ENCODE data around the gene RDH5.

DNA sequence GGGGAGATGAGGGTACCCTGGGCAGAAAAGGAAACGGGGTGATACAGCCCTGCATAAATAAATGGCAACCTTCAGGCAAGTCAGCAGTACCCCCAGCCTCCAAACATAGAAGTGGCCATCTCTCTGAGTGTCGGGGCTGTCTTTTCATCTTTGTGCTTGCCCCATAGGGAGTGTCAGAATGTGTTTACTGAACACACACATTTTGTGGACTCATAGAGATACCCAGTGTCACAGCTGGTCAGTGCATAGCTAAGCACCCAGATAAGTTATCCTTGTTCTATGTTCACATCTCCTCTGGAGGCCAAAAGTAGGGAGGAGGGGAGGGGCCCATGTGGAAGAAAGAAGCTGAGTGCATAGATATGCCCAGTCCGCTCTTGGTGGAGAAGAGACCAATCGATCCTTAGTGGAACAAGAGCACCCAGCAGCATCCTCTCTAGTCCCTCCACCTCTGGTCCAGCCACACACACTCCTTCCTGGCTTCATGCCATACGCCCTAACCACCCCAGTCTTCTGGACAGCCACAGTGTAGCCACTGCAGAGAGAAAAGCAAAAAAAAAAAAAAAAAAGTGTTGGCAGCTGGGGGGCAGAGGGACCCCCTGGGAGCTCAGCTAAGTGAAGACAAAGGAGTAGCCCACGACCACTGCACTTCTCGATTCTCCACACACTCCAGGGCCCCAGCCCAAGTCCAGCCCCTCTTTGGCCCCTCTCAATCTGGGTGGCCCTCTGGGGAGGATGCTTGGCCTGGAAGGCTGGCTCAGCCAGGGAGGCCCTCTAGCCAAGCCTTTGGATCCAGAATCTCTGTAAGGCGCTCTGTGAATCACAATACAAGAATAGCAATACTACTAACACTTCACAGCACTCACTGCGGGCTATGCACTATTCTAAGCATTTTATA is 15.1 kb upstream of the RDH5 start:
- TF ChIP-seq, protein P1, sequence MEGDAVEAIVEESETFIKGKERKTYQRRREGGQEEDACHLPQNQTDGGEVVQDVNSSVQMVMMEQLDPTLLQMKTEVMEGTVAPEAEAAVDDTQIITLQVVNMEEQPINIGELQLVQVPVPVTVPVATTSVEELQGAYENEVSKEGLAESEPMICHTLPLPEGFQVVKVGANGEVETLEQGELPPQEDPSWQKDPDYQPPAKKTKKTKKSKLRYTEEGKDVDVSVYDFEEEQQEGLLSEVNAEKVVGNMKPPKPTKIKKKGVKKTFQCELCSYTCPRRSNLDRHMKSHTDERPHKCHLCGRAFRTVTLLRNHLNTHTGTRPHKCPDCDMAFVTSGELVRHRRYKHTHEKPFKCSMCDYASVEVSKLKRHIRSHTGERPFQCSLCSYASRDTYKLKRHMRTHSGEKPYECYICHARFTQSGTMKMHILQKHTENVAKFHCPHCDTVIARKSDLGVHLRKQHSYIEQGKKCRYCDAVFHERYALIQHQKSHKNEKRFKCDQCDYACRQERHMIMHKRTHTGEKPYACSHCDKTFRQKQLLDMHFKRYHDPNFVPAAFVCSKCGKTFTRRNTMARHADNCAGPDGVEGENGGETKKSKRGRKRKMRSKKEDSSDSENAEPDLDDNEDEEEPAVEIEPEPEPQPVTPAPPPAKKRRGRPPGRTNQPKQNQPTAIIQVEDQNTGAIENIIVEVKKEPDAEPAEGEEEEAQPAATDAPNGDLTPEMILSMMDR (IDR thresholded peaks at IDR 0.05 in 2 of 3, conservative IDR thresholded peaks at IDR 0.05 in 1 of 3; ENCODE audit: borderline replicate concordance in 1 of 3, insufficient read depth in 1 of 3, low read depth in 2 of 3, low read length in 2 of 3): no peak
- TF ChIP-seq JUND (IDR thresholded peaks at IDR 0.05) (no peak), YY1 (IDR thresholded peaks at IDR 0.05; ENCODE audit: extremely low read depth, insufficient replicate concordance, low read depth, low read length) (no peak), POLR2A (IDR thresholded peaks at IDR 0.05; ENCODE audit: borderline replicate concordance, extremely low read depth, insufficient read depth, insufficient read length) (no peak), ELF1 (IDR thresholded peaks at IDR 0.05; ENCODE audit: borderline replicate concordance, low read depth) (no peak), TCF7L2 (IDR thresholded peaks at IDR 0.05; ENCODE audit: borderline replicate concordance, extremely low read depth, insufficient read depth, insufficient read length) (no peak), CEBPB (IDR thresholded peaks at IDR 0.05; ENCODE audit: low read depth) (no peak), ZNF274 (IDR thresholded peaks at IDR 0.05; ENCODE audit: low read depth, low read length) (no peak), RAD21 (IDR thresholded peaks at IDR 0.05; ENCODE audit: low read depth) (no peak), EZH2phosphoT487 (IDR thresholded peaks at IDR 0.05; ENCODE audit: borderline replicate concordance) (no peak)
- TF ChIP-seq, protein P2, sequence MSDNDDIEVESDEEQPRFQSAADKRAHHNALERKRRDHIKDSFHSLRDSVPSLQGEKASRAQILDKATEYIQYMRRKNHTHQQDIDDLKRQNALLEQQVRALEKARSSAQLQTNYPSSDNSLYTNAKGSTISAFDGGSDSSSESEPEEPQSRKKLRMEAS (IDR thresholded peaks at IDR 0.05): no peak
- TF ChIP-seq, protein P3, sequence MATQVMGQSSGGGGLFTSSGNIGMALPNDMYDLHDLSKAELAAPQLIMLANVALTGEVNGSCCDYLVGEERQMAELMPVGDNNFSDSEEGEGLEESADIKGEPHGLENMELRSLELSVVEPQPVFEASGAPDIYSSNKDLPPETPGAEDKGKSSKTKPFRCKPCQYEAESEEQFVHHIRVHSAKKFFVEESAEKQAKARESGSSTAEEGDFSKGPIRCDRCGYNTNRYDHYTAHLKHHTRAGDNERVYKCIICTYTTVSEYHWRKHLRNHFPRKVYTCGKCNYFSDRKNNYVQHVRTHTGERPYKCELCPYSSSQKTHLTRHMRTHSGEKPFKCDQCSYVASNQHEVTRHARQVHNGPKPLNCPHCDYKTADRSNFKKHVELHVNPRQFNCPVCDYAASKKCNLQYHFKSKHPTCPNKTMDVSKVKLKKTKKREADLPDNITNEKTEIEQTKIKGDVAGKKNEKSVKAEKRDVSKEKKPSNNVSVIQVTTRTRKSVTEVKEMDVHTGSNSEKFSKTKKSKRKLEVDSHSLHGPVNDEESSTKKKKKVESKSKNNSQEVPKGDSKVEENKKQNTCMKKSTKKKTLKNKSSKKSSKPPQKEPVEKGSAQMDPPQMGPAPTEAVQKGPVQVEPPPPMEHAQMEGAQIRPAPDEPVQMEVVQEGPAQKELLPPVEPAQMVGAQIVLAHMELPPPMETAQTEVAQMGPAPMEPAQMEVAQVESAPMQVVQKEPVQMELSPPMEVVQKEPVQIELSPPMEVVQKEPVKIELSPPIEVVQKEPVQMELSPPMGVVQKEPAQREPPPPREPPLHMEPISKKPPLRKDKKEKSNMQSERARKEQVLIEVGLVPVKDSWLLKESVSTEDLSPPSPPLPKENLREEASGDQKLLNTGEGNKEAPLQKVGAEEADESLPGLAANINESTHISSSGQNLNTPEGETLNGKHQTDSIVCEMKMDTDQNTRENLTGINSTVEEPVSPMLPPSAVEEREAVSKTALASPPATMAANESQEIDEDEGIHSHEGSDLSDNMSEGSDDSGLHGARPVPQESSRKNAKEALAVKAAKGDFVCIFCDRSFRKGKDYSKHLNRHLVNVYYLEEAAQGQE (IDR thresholded peaks at IDR 0.05; ENCODE audit: low read depth): no peak
- TF ChIP-seq, protein P4, sequence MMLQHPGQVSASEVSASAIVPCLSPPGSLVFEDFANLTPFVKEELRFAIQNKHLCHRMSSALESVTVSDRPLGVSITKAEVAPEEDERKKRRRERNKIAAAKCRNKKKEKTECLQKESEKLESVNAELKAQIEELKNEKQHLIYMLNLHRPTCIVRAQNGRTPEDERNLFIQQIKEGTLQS (IDR thresholded peaks at IDR 0.05): no peak
